OCI-M2 (cell line): ENCODE results near the gene PIWIL4.

Source experiments
- DNase-seq: peaks from one replicate; lab custom pipeline; 2025; ENCODE audit not compliant: unreplicated experiment; lab: John Stamatoyannopoulos, UW

The PIWIL4 gene

DNA sequence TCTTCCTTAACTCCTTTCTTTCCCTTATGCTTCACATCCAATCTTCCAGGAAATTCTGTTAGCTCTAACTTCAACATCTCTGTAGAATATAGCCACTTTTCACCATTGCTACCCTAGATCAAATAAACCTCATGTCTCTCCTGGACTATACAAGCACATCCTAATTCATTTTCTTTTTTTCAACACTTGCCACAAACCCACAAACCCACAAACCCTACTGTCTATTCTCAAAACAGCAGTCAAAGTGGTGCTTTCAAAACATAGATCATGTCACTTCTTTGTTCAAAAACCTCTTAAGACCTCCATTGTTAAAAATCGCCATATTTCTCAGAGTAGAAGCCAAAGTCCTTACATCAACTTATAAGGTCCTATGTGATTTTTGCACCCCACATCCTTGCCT, 94.3 kb downstream of the PIWIL4 start:
- no peak for DNase-seq

GRCh38 chr11:94662065-94662779, 95.1 kb downstream of the PIWIL4 start:
- DNase-seq = no peak

- no peak for DNase-seq
Measured at GRCh38 chr11:94662846-94663390, 95.8 kb downstream of the PIWIL4 start.

GRCh38 chr11:94664346-94664745, 97.2 kb downstream of the PIWIL4 start:
- DNase-seq = no peak

DNA sequence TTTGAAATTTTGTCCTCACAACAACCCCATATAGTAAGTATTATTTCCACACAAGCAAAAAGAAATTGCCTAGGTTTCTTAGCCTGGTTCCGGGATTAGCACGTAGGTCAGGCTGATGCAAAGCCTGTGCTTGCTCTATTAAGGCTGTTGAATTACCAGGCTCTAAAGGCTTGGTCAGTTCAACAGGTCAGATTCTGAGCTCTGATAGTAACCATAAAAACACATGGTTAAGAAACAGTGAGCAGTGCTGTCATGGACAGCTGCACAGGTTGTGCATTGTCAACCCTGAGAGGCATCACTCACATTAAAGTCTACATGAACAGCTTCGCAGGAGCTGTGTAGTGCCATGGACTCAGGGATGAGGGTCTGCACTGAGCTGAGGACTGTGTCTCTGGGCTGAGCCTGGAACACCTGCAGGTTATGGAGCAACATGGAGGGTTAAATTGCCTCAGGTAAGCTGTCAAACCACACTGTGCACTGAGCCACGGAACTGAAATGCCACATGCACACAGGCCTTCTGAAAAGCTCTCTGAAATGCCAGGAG, 98.0 kb downstream of the PIWIL4 start:
- DNase-seq = no peak

GRCh38 chr11:94666792-94667721, 99.9 kb downstream of the PIWIL4 start:
- no peak for DNase-seq

- no peak for DNase-seq
Measured at GRCh38 chr11:94668212-94668793, 101.1 kb downstream of the PIWIL4 start.

DNA sequence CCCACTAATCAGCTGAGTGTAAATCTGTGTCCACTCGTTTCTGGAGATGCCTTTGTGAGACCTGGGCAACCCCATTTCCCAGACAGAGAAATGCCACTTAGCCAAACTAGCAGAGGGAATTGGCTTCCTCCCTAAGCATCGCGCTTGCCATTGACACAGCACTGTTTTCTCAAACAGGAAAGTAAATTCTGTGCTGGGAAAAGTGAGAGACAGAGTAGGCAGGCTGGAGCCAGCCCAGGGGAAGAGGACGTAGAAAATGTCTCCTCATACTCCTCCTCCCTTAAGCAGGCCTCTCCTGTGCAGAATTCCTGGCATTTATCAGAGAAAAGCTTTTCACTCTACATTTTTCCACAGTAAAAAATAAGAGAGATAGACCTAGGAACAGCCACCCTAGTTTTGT, 101.9 kb downstream of the PIWIL4 start:
- DNase-seq = no peak
